ENCODE results near the gene TBCEL.

DNA sequence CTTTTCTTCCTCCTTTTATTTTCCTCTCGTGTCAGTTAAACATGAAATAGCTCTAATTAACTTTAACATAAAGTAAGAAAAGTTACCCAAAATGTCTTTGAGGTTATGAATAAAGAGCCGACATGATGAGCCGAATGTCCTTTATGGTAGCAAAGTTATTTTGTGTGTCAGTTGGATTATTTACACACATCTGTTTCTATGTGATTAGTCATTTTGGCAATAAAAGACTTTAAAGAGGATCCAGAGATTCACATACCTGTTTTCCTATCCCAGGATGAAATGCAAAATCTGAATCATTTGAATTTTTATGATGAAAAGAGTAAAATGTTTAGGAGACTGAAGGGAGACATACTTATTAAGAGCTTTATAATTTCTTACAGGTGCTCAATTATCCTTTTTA lies 43.1 kb downstream of the TBCEL start:
- TF ChIP-seq CTCF (IDR thresholded peaks at IDR 0.05; ENCODE audit: insufficient read depth, low read length, poor library complexity, severe bottlenecking) (no peak), EZH2phosphoT487 (conservative IDR thresholded peaks at IDR 0.05; ENCODE audit: low read length) (no peak)

Measured in SU-DHL-6 (cell line).